HL-60 (cell line): ENCODE results near the gene NF1.

ENCODE experiments used
- CTCF ChIP-seq: IDR thresholded peaks from one replicate; pipeline ENCODE4 v1.5.1; 2011; ENCODE audit warnings: low read length, control low read depth, inconsistent platforms; ENCODE audit not compliant: insufficient read depth
- REST ChIP-seq: IDR thresholded peaks from 2 replicates; pipeline ENCODE4 v1.6.1; 2012; ENCODE audit warnings: low read depth; ENCODE audit not compliant: insufficient replicate concordance
- SPI1 ChIP-seq: IDR thresholded peaks from 2 replicates; pipeline ENCODE4 v1.6.1; 2012; ENCODE audit warnings: low read depth, mild to moderate bottlenecking, borderline replicate concordance

- TF ChIP-seq CTCF (no peak), REST (no peak), SPI1 (no peak)
Measured at GRCh38 chr17:31216031-31216751, 121.4 kb downstream of the NF1 start.
